HL-60 (cell line): ENCODE results near the gene FTCD.

ENCODE experiments used
- GABPA ChIP-seq: IDR thresholded peaks from 2 replicates; pipeline ENCODE4 v1.6.1; 2012; ENCODE audit warnings: low read depth
- POLR2AphosphoS5 ChIP-seq: IDR thresholded peaks from 2 replicates; pipeline ENCODE4 v1.6.1; 2012; ENCODE audit warnings: low read depth
- TF ChIP-seq, protein P1 (sequence below): IDR thresholded peaks from 2 replicates; pipeline ENCODE4 v1.6.1; 2012; ENCODE audit warnings: low read depth; ENCODE audit not compliant: insufficient replicate concordance
- TF ChIP-seq, protein P2 (sequence below): IDR thresholded peaks from one replicate; pipeline ENCODE4 v1.5.1; 2011; ENCODE audit warnings: low read length, control low read depth, inconsistent platforms; ENCODE audit not compliant: insufficient read depth

DNA sequence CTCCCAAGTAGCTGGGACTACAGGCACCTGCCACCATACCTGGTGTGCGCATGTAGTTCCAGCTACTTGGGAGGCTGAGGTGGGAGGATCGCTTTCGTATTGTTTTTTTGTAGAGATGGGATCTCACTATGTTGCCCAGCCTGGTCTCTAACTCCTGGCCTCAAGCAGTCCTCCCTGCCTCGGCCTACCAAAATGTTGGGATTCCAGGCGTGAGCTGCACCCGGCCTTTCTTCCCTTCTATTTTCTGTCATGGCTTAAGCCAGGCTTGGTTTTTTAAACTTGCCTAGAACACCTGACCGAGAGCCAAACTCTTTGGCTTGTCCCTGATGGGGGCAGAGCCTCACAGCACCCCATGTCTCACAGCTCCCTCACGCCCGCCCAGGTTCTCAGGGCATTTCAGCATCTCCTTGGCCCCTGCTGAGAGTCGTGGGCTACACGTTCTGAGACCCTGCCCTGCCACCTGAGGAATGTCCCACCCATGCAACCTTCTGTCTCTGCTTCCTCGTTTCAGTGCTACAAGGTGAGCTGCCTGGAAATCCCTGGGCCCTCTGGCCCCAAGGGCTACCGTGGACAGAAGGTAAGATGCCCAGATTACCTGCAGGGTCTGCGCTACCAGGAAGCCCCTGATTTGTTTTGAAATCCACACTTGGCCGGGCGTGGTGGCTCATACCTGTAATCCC lies 41.7 kb downstream of the FTCD start:
- TF ChIP-seq, protein P1, sequence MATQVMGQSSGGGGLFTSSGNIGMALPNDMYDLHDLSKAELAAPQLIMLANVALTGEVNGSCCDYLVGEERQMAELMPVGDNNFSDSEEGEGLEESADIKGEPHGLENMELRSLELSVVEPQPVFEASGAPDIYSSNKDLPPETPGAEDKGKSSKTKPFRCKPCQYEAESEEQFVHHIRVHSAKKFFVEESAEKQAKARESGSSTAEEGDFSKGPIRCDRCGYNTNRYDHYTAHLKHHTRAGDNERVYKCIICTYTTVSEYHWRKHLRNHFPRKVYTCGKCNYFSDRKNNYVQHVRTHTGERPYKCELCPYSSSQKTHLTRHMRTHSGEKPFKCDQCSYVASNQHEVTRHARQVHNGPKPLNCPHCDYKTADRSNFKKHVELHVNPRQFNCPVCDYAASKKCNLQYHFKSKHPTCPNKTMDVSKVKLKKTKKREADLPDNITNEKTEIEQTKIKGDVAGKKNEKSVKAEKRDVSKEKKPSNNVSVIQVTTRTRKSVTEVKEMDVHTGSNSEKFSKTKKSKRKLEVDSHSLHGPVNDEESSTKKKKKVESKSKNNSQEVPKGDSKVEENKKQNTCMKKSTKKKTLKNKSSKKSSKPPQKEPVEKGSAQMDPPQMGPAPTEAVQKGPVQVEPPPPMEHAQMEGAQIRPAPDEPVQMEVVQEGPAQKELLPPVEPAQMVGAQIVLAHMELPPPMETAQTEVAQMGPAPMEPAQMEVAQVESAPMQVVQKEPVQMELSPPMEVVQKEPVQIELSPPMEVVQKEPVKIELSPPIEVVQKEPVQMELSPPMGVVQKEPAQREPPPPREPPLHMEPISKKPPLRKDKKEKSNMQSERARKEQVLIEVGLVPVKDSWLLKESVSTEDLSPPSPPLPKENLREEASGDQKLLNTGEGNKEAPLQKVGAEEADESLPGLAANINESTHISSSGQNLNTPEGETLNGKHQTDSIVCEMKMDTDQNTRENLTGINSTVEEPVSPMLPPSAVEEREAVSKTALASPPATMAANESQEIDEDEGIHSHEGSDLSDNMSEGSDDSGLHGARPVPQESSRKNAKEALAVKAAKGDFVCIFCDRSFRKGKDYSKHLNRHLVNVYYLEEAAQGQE, result no peak
- TF ChIP-seq, protein P2, sequence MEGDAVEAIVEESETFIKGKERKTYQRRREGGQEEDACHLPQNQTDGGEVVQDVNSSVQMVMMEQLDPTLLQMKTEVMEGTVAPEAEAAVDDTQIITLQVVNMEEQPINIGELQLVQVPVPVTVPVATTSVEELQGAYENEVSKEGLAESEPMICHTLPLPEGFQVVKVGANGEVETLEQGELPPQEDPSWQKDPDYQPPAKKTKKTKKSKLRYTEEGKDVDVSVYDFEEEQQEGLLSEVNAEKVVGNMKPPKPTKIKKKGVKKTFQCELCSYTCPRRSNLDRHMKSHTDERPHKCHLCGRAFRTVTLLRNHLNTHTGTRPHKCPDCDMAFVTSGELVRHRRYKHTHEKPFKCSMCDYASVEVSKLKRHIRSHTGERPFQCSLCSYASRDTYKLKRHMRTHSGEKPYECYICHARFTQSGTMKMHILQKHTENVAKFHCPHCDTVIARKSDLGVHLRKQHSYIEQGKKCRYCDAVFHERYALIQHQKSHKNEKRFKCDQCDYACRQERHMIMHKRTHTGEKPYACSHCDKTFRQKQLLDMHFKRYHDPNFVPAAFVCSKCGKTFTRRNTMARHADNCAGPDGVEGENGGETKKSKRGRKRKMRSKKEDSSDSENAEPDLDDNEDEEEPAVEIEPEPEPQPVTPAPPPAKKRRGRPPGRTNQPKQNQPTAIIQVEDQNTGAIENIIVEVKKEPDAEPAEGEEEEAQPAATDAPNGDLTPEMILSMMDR, result no peak
- TF ChIP-seq POLR2AphosphoS5, result no peak
- no peak for TF ChIP-seq GABPA
